DND-41 (cell line): ENCODE measurements around the gene SAMSN1.

ENCODE experiments used
- EZH2 ChIP-seq: IDR thresholded peaks from 3 replicates; pipeline ENCODE4 v1.6.1; 2012; ENCODE audit warnings: borderline replicate concordance, low read depth, mild to moderate bottlenecking, moderate library complexity, low read length, inconsistent platforms; ENCODE audit not compliant: severe bottlenecking
- TF ChIP-seq, protein P1 (sequence below): IDR thresholded peaks from 2 replicates; pipeline ENCODE4 v1.5.1; 2012; ENCODE audit warnings: borderline replicate concordance, low read length, moderate library complexity, mild to moderate bottlenecking; ENCODE audit not compliant: poor library complexity, severe bottlenecking; ENCODE audit errors: extremely low read depth

DNA sequence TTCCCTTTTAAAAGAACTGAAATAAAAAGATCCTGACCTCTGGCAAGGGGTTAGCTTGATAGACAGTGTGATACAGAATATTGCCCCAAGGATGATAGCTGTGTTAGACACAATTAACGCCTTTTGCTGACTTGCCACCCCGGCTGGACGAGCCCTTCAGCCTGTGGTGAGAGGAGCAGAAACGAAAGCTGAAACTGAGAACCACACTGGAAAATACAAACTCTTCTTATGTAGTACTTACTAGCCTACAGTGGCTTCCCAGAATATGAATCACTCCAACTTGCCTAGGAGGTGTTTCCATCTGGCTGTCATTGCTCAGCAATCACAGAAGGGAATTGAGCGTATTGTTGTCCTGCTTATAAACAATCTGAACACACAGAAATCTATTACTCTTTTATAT, 22.9 kb downstream of the SAMSN1 start:
- TF ChIP-seq EZH2 = no peak
- TF ChIP-seq, protein P1, sequence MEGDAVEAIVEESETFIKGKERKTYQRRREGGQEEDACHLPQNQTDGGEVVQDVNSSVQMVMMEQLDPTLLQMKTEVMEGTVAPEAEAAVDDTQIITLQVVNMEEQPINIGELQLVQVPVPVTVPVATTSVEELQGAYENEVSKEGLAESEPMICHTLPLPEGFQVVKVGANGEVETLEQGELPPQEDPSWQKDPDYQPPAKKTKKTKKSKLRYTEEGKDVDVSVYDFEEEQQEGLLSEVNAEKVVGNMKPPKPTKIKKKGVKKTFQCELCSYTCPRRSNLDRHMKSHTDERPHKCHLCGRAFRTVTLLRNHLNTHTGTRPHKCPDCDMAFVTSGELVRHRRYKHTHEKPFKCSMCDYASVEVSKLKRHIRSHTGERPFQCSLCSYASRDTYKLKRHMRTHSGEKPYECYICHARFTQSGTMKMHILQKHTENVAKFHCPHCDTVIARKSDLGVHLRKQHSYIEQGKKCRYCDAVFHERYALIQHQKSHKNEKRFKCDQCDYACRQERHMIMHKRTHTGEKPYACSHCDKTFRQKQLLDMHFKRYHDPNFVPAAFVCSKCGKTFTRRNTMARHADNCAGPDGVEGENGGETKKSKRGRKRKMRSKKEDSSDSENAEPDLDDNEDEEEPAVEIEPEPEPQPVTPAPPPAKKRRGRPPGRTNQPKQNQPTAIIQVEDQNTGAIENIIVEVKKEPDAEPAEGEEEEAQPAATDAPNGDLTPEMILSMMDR = no peak
